HG02678 (cell line): ENCODE measurements around the gene EPS15.
"Not testable (repeated sequence)": the region's sequence is repeated elsewhere in the genome, so short reads cannot be mapped to it uniquely, and the experiment has no call there.

Experiments used
- ATAC-seq: cut with Tn5 transposase; IDR thresholded peaks from one replicate; pipeline ENCODE4 v1.9.1; 2021; ENCODE audit warnings: mild to moderate bottlenecking, moderate library complexity; ENCODE audit not compliant: unreplicated experiment

The EPS15 gene

GRCh38 chr1:51519048-51519864 lies at the start of gene EPS15:
Gene EPS15 (minus strand): TSS chr1:51519266. CDS start chr1:51519231, 35 bp downstream.
- peak; percentile 67 for ATAC-seq

- ATAC-seq: no peak
Observed at GRCh38 chr1:51568231-51568935, 49.3 kb upstream of the EPS15 start.

- no peak for ATAC-seq
Observed at GRCh38 chr1:51567653-51568052, 48.6 kb upstream of the EPS15 start.

GRCh38 chr1:51566260-51566659 lies 47.2 kb upstream of the EPS15 start:
- ATAC-seq: no peak

GRCh38 chr1:51565009-51565408 lies 45.9 kb upstream of the EPS15 start:
- ATAC-seq: no peak

- no peak for ATAC-seq
Observed at GRCh38 chr1:51564124-51564523, 45.1 kb upstream of the EPS15 start.

- ATAC-seq: no peak
Observed at GRCh38 chr1:51561702-51562101, 42.6 kb upstream of the EPS15 start.

GRCh38 chr1:51560895-51561294 lies 41.8 kb upstream of the EPS15 start:
- not testable (repeated sequence) for ATAC-seq

GRCh38 chr1:51560034-51560433 lies 41.0 kb upstream of the EPS15 start:
- ATAC-seq: no peak

- ATAC-seq: no peak
Observed at GRCh38 chr1:51559501-51559900, 40.4 kb upstream of the EPS15 start.

- ATAC-seq: no peak
Observed at GRCh38 chr1:51559064-51559500, 40.0 kb upstream of the EPS15 start.

GRCh38 chr1:51558375-51558924 lies 39.4 kb upstream of the EPS15 start:
- no peak for ATAC-seq

GRCh38 chr1:51557168-51557567 lies 38.1 kb upstream of the EPS15 start:
- no peak for ATAC-seq

- no peak for ATAC-seq
Observed at GRCh38 chr1:51555866-51556619, 37.0 kb upstream of the EPS15 start.

- ATAC-seq: no peak
Observed at GRCh38 chr1:51553911-51554310, 34.8 kb upstream of the EPS15 start.

GRCh38 chr1:51552929-51553807 lies 34.1 kb upstream of the EPS15 start:
- no peak for ATAC-seq

- ATAC-seq: no peak
Observed at GRCh38 chr1:51551848-51552296, 32.8 kb upstream of the EPS15 start.

- ATAC-seq: no peak
Observed at GRCh38 chr1:51551081-51551480, 32.0 kb upstream of the EPS15 start.

GRCh38 chr1:51549901-51550300 lies 30.8 kb upstream of the EPS15 start:
- ATAC-seq: no peak

GRCh38 chr1:51549016-51549619 lies 30.1 kb upstream of the EPS15 start:
- no peak for ATAC-seq
